NCI-H2107 treated with DMSO at 0.1 percent for 48 hours (cell line): ENCODE measurements around the gene GOT1.

ENCODE experiments used
- DNase-seq: peaks from one replicate; lab custom pipeline; 2025; ENCODE audit not compliant: unreplicated experiment; lab: John Stamatoyannopoulos, UW

GOT1 gene

GRCh38 chr10:99364125-99364524, 66.3 kb downstream of the GOT1 start:
- DNase-seq: no peak

GRCh38 chr10:99360934-99361333, 69.5 kb downstream of the GOT1 start:
- no peak for DNase-seq

GRCh38 chr10:99358101-99358500, 72.3 kb downstream of the GOT1 start:
- DNase-seq: no peak

- DNase-seq: no peak
Observed at GRCh38 chr10:99357691-99358090, 72.7 kb downstream of the GOT1 start.

- no peak for DNase-seq
Observed at GRCh38 chr10:99353182-99353581, 77.2 kb downstream of the GOT1 start.

GRCh38 chr10:99347672-99348071, 82.8 kb downstream of the GOT1 start:
- DNase-seq: no peak
